Cerebellar nuclear complex (tissue), 1 donor: ENCODE data around the gene MGAT4A.
"Not testable (repeated sequence)": the region's sequence is repeated elsewhere in the genome, so short reads cannot be mapped to it uniquely, and the experiment has no call there.

Source experiments
- DNase-seq, 2 experiments: peaks; one replicate each; lab custom pipeline; 2025; lab: John Stamatoyannopoulos, UW

Gene MGAT4A

GRCh38 chr2:98730053-98730706 is 752 bp downstream of the MGAT4A start:
- peak; percentile 14 to 50 for DNase-seq

- DNase-seq = no peak
These were observed 1.3 kb downstream of the MGAT4A start for GRCh38 chr2:98729652-98730051.

GRCh38 chr2:98728088-98728718 is 2.7 kb downstream of the MGAT4A start:
- not testable (repeated sequence) for DNase-seq

DNA sequence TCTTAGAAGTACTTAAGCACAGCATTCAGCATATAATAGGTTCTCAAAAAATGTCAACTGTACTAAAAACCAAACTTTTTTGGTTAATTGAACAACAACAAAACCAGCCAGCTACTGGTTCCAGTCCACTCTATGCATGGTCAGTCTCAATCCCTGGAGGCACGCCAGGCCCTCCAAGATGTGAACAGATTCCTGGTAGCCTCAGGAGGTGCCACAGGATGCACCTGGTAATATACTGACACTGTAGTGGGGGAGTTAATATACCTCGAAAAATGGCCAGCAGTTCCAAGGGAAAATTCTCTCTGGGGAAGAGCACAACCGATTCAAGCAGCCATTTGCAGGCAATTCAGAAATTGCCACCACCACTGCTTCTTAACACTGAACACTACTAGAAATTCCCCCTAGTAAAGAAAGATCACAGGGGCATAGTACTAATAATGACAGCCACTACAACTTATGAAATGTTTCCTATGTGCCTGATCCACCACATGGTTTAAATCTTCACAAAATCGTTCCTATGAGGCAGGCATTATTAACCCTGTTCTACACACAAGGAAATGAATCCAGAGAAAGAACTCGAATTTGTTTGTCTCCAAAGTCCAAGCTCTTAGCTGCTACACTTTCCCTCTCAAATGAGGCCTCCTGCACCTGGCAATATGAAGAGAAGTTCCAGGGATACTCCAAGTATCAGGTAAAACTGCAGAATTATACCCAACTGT is 3.4 kb downstream of the MGAT4A start:
- DNase-seq = peak in 1 of 2 experiments; percentile 50

DNA sequence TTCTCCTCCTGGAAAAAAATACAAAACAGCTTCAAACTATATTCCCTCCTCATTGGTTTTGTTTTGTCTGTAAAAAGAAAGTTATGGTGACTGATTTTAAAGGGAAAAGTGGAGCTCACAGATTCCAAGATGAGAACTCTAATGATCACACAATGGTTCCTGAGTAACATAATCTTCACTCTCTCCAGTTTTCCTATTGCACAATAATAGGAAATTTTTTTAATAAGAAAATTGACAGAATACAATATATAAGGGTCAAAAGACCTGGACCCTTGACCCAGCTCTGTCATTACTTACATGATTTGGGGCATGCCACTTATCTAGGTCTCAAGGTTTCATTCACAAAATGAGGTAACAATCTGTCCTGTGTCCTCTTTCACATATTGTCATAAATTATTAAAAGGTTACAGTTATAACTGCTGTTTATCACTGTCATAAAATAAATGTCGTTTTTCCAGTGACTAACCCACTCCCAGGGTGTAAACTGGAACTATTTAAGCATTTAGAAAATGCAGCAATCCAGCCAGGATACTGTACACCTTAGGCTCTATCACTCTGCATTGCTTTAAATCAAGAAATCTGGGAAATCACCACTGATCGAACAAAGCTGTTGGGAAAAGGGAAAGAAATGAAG is 4.1 kb downstream of the MGAT4A start:
- no peak for DNase-seq

DNA sequence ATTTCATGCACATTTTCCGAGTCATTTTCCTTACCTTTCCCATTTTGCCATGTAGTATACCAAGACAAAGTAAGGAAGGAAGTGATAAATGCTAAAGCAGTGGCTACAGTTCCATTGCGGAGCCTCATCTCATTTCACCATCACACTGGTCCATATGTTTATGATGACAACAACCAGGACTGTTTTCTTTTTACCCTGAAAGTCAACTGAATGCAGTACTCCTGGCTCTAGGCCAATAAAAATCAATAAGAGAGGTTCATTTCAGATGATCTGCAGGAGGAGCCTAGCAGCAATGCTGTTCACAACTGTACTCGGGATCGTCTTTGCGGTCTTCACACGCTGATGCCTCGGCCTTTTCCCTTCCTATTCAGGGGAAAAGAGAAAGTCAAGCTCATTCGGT is 4.7 kb downstream of the MGAT4A start:
- no peak for DNase-seq

- DNase-seq = no peak
These were observed 10.6 kb downstream of the MGAT4A start for GRCh38 chr2:98720286-98720685.

DNA sequence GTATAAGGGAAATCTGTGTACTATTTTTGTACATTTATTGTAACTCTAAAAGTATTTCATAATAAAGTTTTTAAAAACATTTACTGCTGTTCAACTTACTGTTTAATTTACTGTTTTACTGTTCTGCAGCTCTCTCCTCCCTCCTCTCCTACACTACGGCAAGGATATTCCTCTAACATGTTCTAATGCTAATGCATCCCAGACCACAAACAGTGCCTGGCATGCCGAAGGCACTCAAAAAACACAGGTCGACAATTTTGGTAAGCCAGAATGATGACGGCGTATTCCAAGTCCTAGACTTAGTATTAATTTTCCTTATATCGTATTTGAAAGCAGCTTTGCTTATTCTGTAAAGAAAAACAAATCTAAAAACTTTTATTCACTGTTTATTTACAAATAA is 13.3 kb downstream of the MGAT4A start:
- no peak for DNase-seq

GRCh38 chr2:98716786-98717185 is 14.1 kb downstream of the MGAT4A start:
- DNase-seq = no peak

GRCh38 chr2:98715812-98716451 is 15.0 kb downstream of the MGAT4A start:
- no peak for DNase-seq

- no peak for DNase-seq
These were observed 17.5 kb downstream of the MGAT4A start for GRCh38 chr2:98713332-98714015.

- DNase-seq = no peak
These were observed 18.8 kb downstream of the MGAT4A start for GRCh38 chr2:98712145-98712544.

GRCh38 chr2:98711506-98711905 is 19.4 kb downstream of the MGAT4A start:
- DNase-seq = no peak

DNA sequence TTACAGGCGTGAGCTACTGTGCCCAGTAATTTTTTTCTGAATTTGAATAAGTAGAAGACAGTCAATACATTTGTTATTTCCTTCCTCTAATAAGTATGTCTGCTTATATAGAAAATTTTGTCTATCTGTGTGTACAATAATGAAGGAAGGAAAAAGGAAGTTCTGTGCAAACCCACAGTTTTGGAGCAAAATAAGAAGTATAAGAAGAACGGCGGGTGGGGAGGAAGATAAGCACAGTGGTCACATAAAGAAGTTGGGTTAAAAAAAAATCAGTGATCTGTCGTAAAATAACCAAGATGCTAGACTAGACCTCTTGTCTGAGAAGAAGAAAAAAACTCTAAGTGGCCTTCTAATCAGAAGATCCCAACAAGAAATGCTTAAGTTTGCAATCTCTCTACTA is 20.2 kb downstream of the MGAT4A start:
- DNase-seq = no peak

DNA sequence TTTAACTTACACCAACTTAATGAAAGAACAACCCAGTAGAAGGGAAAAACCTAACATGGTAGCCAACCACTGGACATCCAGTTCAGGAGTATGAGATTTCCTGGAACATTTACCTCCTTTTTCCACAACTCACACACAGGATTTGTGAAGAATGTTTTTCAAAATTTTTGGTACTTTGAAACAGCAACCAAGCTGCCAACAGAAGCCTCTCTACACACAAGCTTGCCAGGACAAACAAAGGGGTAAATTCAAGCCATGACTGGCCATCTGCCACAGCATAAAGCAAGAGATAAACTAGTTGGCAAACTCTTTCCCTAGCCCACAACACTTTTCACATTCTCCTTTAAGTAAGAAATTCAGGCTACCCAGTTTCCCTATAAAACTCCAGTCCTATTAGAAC is 21.4 kb downstream of the MGAT4A start:
- no peak for DNase-seq

- no peak for DNase-seq
These were observed 22.3 kb downstream of the MGAT4A start for GRCh38 chr2:98708396-98709186.

GRCh38 chr2:98706591-98706990 is 24.3 kb downstream of the MGAT4A start:
- no peak for DNase-seq

DNA sequence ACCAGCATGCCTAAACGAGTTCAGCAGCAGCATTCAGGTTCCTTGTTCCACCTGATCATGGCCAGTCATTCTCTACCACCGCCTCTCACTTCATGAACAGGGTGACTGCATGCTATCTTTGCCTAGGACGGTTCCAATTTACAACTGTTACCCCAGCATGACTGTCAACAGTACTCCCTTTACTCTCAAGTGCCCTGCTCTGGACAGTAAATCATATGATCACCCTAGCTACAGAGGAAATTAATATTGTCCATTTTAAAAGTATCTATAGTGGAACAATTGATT is 25.7 kb downstream of the MGAT4A start:
- DNase-seq = no peak

DNA sequence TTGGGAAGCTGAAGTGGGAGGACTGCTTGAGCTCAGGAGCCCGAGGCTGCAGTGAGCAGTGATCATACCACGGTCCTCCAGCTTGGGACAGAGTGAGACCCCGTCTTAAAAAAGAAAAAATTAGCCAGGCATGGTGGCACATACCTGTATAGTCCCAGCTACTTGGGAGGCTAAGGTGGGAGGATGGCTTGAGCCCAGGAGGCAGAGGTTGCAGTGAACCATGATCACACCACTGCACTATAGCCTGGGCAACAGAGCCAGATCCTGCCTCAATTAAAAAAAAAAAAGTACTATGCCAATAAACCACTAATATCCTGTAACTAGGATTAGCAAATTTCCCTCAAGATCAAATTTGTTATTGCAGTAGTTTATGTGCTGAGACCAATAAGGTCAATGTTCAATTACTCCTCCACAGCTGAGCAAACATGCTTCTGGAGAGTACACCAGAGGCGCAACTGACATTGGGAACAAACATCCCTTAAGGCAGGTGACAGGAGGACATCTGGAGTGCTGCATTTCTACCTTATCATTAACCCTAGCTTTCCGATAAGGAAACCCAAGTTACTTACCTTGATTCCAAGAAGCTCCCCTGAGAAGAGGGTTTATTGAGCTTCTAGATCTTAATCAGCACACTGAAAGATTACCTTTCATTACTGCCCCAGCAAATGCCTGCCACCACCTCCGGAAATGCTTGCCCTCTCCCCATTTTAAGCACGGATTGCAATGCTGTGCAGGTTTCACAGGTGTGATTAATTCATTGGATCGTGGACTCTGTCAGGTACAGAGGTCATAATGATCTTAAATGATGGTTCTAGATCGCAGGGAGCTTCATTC is 26.2 kb downstream of the MGAT4A start:
- no peak for DNase-seq

DNA sequence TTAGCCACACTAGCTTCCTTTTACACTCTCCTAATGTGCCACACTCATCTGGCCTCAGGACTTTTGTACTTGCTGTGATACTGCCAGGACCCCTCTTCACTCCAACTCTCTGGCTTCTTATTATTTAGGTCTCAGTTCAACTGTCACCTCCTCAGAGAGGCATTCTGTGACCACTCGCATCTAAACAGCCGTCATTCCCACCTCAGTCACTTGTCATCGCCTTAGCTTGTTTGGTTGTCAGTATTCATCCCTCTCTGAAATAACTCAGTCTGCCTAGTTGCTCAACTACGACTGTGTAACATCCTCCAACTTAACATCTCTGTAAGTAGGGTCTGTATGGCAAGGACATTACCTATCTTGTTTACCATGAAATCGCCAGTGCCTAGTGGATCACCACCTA is 27.2 kb downstream of the MGAT4A start:
- DNase-seq = no peak
